Central memory CD8-positive, alpha-beta T cell (primary cell): ENCODE measurements around the gene C5orf15.
"Not testable (repeated sequence)": the region's sequence is repeated elsewhere in the genome, so short reads cannot be mapped to it uniquely, and the experiment has no call there.

ENCODE experiments used
- ATAC-seq: fragments of 150-1000 bp; cut with Tn5 transposase; replicated peaks from 2 replicates; pipeline ENCODE4 v1.10.0; 2022; ENCODE audit warnings: mild to moderate bottlenecking, moderate FRiP score, moderate number of reproducible peaks; ENCODE audit not compliant: poor library complexity, severe bottlenecking; ENCODE audit errors: extremely low read depth
- DNase-seq, 2 donors: peaks; one replicate each; pipeline ENCODE4 v3.0.0; 2021; ENCODE audit warnings: low spot score in 2 of 2
- H3K27ac Mint-ChIP-seq: one replicate; pipeline ENCODE4 v1.8.0; 2022; ENCODE audit warnings: low read depth, mild to moderate bottlenecking, moderate library complexity, mixed read lengths
- H3K27me3 Mint-ChIP-seq: one replicate; pipeline ENCODE4 v1.8.0; 2022; ENCODE audit warnings: mixed read lengths
- H3K36me3 Mint-ChIP-seq: one replicate; pipeline ENCODE4 v1.8.0; 2022; ENCODE audit warnings: mild to moderate bottlenecking, moderate library complexity, mixed read lengths; ENCODE audit not compliant: insufficient read depth
- H3K4me1 Mint-ChIP-seq: one replicate; pipeline ENCODE4 v1.8.0; 2022; ENCODE audit warnings: mixed read lengths
- H3K4me3 Mint-ChIP-seq: one replicate; pipeline ENCODE4 v1.8.0; 2022; ENCODE audit warnings: mild to moderate bottlenecking, moderate library complexity, mixed read lengths
- H3K9me3 Mint-ChIP-seq: one replicate; pipeline ENCODE4 v1.8.0; 2022; ENCODE audit warnings: mixed read lengths

C5orf15 gene

GRCh38 chr5:133935991-133936650, 32.3 kb downstream of the C5orf15 start:
- not testable (repeated sequence) for DNase-seq, H3K4me1 Mint-ChIP-seq, H3K27me3 Mint-ChIP-seq, H3K9me3 Mint-ChIP-seq, H3K4me3 Mint-ChIP-seq, ATAC-seq, H3K36me3 Mint-ChIP-seq
- H3K27ac Mint-ChIP-seq = peak overlapping the region; percentile 46

- H3K9me3 Mint-ChIP-seq = peaks cover 5% of the 10 kb centered on the region
- DNase-seq (no peak), ATAC-seq (no peak)
- H3K27ac Mint-ChIP-seq = peak overlapping the region; percentile 46
- no peaks in the 10 kb centered on the region for H3K4me1 Mint-ChIP-seq
- peaks cover 2% of the 10 kb centered on the region for H3K36me3 Mint-ChIP-seq
- no peak overlapping the region for H3K4me3 Mint-ChIP-seq
- no peaks in the 10 kb centered on the region for H3K27me3 Mint-ChIP-seq
Measured at GRCh38 chr5:133935667-133935940, 32.8 kb downstream of the C5orf15 start.

DNA sequence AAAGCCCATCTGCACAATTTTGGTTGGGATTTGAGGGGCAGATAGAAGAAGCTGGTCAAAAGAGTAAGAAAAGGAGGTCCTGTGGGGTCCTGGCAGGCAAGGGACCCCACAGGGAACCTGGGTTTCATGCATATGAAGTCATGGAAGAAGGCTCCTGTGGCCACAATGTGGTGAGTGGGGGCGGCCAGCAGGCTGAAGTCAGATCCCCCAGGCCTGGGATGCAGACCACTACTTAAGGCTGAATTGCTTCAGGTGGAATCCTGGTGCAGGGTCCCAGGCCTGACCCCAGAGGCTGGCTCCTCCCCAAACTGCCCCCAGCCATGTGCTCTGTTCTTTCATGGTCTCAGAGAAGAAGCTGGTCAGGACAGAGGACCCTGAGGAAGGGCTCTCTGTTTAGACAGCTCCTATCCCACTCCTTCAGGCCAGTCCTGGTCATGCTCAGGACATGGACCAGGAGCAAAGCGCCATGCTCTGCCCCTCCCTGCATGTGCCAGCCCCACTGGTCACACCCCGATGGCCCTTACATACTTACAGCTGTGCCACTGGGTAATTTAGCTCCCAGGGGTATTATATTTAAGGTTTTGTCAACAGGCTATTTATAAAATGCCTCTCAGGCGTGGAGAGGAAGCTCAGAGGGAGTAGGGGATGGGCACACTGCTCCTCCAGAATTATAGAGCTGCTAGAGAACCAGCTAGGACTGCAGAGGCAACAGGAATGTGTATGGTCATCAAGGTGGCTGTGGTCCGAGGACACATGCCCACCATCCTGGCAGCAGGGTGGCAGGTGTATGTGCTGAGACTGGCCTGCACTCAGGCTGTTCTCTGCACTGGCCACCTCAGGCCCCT, 33.4 kb downstream of the C5orf15 start:
- H3K27me3 Mint-ChIP-seq = no peaks in the 10 kb centered on the region
- H3K4me1 Mint-ChIP-seq = peaks cover 4% of the 10 kb centered on the region
- H3K9me3 Mint-ChIP-seq = peaks cover 5% of the 10 kb centered on the region
- no peak overlapping the region for H3K4me3 Mint-ChIP-seq
- ATAC-seq (no peak), DNase-seq (no peak)
- peaks cover 4% of the 10 kb centered on the region for H3K36me3 Mint-ChIP-seq
- peak overlapping the region; percentile 9 for H3K27ac Mint-ChIP-seq

GRCh38 chr5:133934311-133934710, 34.1 kb downstream of the C5orf15 start:
- Mint-ChIP-seq H3K27me3 (no peaks in the 10 kb centered on the region), H3K36me3 (peaks cover 4% of the 10 kb centered on the region), H3K4me3 (no peak overlapping the region), H3K9me3 (peaks cover 5% of the 10 kb centered on the region), H3K27ac (peak overlapping the region; percentile 9), H3K4me1 (peaks cover 10% of the 10 kb centered on the region)
- no peak for DNase-seq
- ATAC-seq = no peak

GRCh38 chr5:133933670-133934295, 34.6 kb downstream of the C5orf15 start:
- DNase-seq (no peak), ATAC-seq (no peak)
- H3K27me3 Mint-ChIP-seq = no peaks in the 10 kb centered on the region
- peaks cover 5% of the 10 kb centered on the region for H3K9me3 Mint-ChIP-seq
- peaks cover 4% of the 10 kb centered on the region for H3K36me3 Mint-ChIP-seq
- H3K4me1 Mint-ChIP-seq = peaks cover 10% of the 10 kb centered on the region
- H3K27ac Mint-ChIP-seq = peak overlapping the region; percentile 9
- H3K4me3 Mint-ChIP-seq = no peak overlapping the region

GRCh38 chr5:133933169-133933509, 35.3 kb downstream of the C5orf15 start:
- H3K4me3 Mint-ChIP-seq = no peak overlapping the region
- ATAC-seq (no peak), DNase-seq (no peak)
- peaks cover 10% of the 10 kb centered on the region for H3K4me1 Mint-ChIP-seq
- peak overlapping the region; percentile 49 for H3K27ac Mint-ChIP-seq
- H3K27me3 Mint-ChIP-seq = no peaks in the 10 kb centered on the region
- peaks cover 5% of the 10 kb centered on the region for H3K9me3 Mint-ChIP-seq
- peaks cover 4% of the 10 kb centered on the region for H3K36me3 Mint-ChIP-seq

DNA sequence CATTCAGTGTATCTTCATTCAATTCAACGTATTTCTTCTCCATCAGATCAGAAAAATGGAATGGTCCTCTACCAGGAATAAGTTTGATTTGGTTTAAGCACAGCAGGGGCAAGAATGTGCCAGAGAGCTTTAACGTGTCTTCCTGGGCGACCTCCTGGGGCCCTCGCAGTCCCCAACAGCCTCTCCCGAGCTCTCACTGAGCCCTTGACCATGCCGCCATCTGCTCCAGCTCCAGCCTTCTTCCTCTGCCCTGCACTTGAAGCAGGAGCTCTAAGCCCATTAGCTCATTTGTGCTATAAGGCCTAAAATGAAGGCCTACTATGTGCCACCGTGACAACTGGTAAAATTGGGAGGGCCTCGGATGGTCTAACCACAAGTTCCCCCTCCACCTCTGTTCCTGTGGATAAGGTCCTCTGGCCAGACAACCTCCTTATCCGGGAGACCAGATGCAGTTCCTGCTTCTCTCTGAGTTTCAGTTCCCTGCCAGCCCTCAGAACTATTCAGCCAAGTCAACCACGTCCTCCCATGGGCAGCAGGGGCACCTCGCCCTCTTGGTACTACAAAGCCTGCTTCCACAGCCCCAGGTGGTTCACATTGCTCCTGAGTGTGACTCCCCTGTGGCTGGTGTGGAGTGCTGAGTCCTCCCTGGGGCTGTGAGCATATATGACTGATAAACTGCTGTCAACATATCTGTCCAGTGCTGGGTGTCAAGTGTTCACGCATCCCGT, 35.8 kb downstream of the C5orf15 start:
- ATAC-seq (no peak), DNase-seq (no peak)
- Mint-ChIP-seq H3K27ac (peak overlapping the region; percentile 49), H3K36me3 (peaks cover 4% of the 10 kb centered on the region), H3K4me3 (no peak overlapping the region), H3K9me3 (peaks cover 5% of the 10 kb centered on the region), H3K27me3 (no peaks in the 10 kb centered on the region), H3K4me1 (peaks cover 10% of the 10 kb centered on the region)

DNA sequence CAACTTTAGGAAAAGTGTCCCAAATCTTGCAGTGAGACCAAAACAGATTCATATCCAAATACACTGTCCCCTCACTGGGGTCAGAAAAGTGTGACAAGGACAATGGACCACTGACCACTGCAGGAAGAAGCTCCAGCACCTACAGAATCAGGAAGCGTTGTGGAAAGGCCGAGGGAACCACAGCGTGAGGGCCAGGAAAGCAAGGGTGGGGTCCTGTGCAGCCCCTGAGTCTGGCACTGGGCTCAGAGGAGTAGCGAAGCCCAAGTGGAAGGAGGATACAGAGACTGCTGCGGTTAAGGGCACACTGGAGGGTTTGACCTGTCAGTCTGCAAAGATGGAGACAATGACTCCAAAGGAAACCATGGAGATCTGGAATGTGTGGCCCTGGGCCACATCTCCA, 36.9 kb downstream of the C5orf15 start:
- Mint-ChIP-seq H3K9me3 (peaks cover 3% of the 10 kb centered on the region), H3K4me1 (peaks cover 10% of the 10 kb centered on the region), H3K4me3 (no peak overlapping the region), H3K27me3 (no peaks in the 10 kb centered on the region), H3K27ac (no peak overlapping the region), H3K36me3 (peaks cover 6% of the 10 kb centered on the region)
- ATAC-seq = no peak
- no peak for DNase-seq

DNA sequence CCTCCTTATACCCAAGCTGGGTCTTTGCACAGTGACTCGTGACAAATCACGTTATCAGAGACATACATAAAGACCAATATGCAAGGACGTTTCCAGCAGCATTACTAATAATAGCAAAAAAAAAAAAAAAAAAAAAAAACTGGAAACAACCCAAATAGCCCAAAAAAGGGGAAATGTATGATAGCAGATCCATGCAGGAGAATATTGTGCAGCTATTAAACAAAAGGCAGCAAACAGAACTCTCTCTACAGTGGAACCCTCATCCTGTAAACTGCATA, 37.7 kb downstream of the C5orf15 start:
- Mint-ChIP-seq H3K4me1 (peaks cover 10% of the 10 kb centered on the region), H3K4me3 (peak overlapping the region; percentile 63), H3K27me3 (no peaks in the 10 kb centered on the region), H3K36me3 (peaks cover 4% of the 10 kb centered on the region), H3K27ac (peak overlapping the region; percentile 77), H3K9me3 (no peaks in the 10 kb centered on the region)
- no peak for ATAC-seq
- DNase-seq = no peak

DNA sequence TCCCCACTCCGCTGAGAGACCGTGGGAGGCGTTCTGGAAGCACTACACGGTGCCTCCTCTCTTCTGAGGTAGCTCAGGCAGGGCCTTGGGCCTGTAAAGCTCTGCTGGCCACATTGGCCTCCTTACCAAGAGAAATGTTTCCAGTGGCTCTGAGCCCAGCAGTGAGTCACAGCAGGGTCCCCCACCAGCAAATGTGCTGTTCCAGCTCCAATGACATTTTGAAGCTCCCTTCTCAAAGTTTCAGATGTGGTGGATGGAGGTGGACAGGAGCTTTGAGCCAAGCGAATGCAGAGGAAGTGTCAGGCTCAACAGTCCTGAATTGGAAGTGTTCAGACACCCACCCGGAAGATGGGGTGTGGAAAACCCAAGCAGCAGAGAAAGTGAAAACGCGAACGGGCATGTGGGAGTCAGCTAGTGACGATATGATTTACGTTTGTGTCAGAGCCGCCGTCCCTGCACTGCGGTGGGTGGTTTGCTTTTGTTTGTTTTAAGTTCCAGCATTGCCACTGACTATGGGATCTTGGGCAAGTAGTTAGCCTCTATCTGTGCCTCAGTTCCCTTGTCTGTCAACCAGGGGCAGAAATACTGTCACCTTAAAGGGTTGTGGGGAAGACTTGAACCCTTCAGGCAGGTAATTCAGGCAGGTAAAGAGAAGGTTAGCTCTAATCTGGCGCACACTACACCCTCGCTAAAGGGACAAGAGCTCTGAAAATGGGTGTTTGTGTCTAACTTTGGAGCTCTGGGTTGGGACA, 38.2 kb downstream of the C5orf15 start:
- H3K27me3 Mint-ChIP-seq = no peaks in the 10 kb centered on the region
- peak overlapping the region; percentile 63 for H3K4me3 Mint-ChIP-seq
- ATAC-seq = peak; percentile 84
- H3K9me3 Mint-ChIP-seq = no peaks in the 10 kb centered on the region
- H3K36me3 Mint-ChIP-seq = peaks cover 4% of the 10 kb centered on the region
- H3K27ac Mint-ChIP-seq = peak overlapping the region; percentile 77
- peaks cover 10% of the 10 kb centered on the region for H3K4me1 Mint-ChIP-seq
- DNase-seq = peak; percentile 20 to 43

- DNase-seq (no peak), ATAC-seq (no peak)
- Mint-ChIP-seq H3K9me3 (no peaks in the 10 kb centered on the region), H3K27me3 (no peaks in the 10 kb centered on the region), H3K27ac (peak overlapping the region; percentile 77), H3K36me3 (peaks cover 4% of the 10 kb centered on the region), H3K4me3 (no peak overlapping the region), H3K4me1 (peaks cover 10% of the 10 kb centered on the region)
Measured at GRCh38 chr5:133928587-133929393, 39.6 kb downstream of the C5orf15 start.
